Measurements from ENCODE around the gene PNMA8A.

The PNMA8A gene

GRCh38 chr19:46426035-46426505, 45.3 kb downstream of the PNMA8A start:
- peak overlapping the region; percentile 27 for H3K27ac ChIP-seq (ENCODE audit: low read depth, low read length)
- no peaks in the 10 kb centered on the region for H3K9me3 ChIP-seq (ENCODE audit: low read length)
- no peaks in the 10 kb centered on the region for H3K27me3 ChIP-seq (ENCODE audit: control insufficient read depth in 1 of 2, insufficient read depth in 2 of 2, low read length in 2 of 2)

GRCh38 chr19:46423188-46423587, 48.2 kb downstream of the PNMA8A start:
- Histone ChIP-seq H3K4me1 (ENCODE audit: insufficient read depth, low read length) (peaks cover 4% of the 10 kb centered on the region), H3K27me3 (ENCODE audit: control insufficient read depth in 1 of 2, insufficient read depth in 2 of 2, low read length in 2 of 2) (no peaks in the 10 kb centered on the region), H3K36me3 (ENCODE audit: insufficient read depth, low read length) (no peaks in the 10 kb centered on the region), H3K4me3 (ENCODE audit: low read depth in 1 of 2, low read length in 2 of 2) (no peak overlapping the region), H3K9me3 (ENCODE audit: low read length) (no peaks in the 10 kb centered on the region), H3K9ac (ENCODE audit: low read length) (no peak overlapping the region), H3K27ac (ENCODE audit: low read depth, low read length) (no peak overlapping the region)

More at GRCh38 chr19:46426035-46426505, 45.3 kb downstream of the PNMA8A start:
- Histone ChIP-seq H3K9ac (ENCODE audit: low read length) (no peak overlapping the region), H3K4me3 (ENCODE audit: low read depth in 1 of 2, low read length in 2 of 2) (peak overlapping the region; percentile 63 to 71), H3K36me3 (ENCODE audit: insufficient read depth, low read length) (no peaks in the 10 kb centered on the region), H3K4me1 (ENCODE audit: insufficient read depth, low read length) (peaks cover 10% of the 10 kb centered on the region)

- H3K4me3 ChIP-seq (ENCODE audit: low read depth in 1 of 2, low read length in 2 of 2): no peak overlapping the region
- no peaks in the 10 kb centered on the region for H3K27me3 ChIP-seq (ENCODE audit: control insufficient read depth in 1 of 2, insufficient read depth in 2 of 2, low read length in 2 of 2)
- H3K27ac ChIP-seq (ENCODE audit: low read depth, low read length): no peak overlapping the region
These were observed 49.0 kb downstream of the PNMA8A start for GRCh38 chr19:46422344-46422743.

GRCh38 chr19:46420056-46420455, 51.3 kb downstream of the PNMA8A start:
- Histone ChIP-seq H3K9ac (ENCODE audit: low read length) (no peak overlapping the region), H3K9me3 (ENCODE audit: low read length) (no peaks in the 10 kb centered on the region), H3K36me3 (ENCODE audit: insufficient read depth, low read length) (no peaks in the 10 kb centered on the region), H3K27ac (ENCODE audit: low read depth, low read length) (no peak overlapping the region), H3K4me1 (ENCODE audit: insufficient read depth, low read length) (peaks cover 7% of the 10 kb centered on the region), H3K4me3 (ENCODE audit: low read depth in 1 of 2, low read length in 2 of 2) (no peak overlapping the region), H3K27me3 (ENCODE audit: control insufficient read depth in 1 of 2, insufficient read depth in 2 of 2, low read length in 2 of 2) (peaks cover 0 to 11% of the 10 kb centered on the region in 2 donors)

More at GRCh38 chr19:46422344-46422743, 49.0 kb downstream of the PNMA8A start:
- Histone ChIP-seq H3K9ac (ENCODE audit: low read length) (no peak overlapping the region), H3K9me3 (ENCODE audit: low read length) (no peaks in the 10 kb centered on the region), H3K4me1 (ENCODE audit: insufficient read depth, low read length) (peaks cover 4% of the 10 kb centered on the region), H3K36me3 (ENCODE audit: insufficient read depth, low read length) (no peaks in the 10 kb centered on the region)
